AG09309 (cell line): ENCODE measurements around the gene KRT86.
"Not testable (repeated sequence)": the region's sequence is repeated elsewhere in the genome, so short reads cannot be mapped to it uniquely, and the experiment has no call there.

Experiments used
- DNase-seq: peaks from one replicate; pipeline ENCODE4 v3.0.0-alpha.2; 2010; ENCODE audit warnings: low read depth
- H3K4me3 ChIP-seq: 2 replicates; pipeline ENCODE4 v1.5.1; 2011; ENCODE audit warnings: mild to moderate bottlenecking, low read depth, low read length, moderate library complexity; ENCODE audit not compliant: control insufficient read depth
- TF ChIP-seq, protein P1 (sequence below): IDR thresholded peaks from 2 replicates; pipeline ENCODE4 v1.5.1; 2011; ENCODE audit warnings: mild to moderate bottlenecking, low read depth, low read length, inconsistent platforms; ENCODE audit not compliant: insufficient read depth, control insufficient read depth; ENCODE audit errors: missing control alignments

Gene KRT86

DNA sequence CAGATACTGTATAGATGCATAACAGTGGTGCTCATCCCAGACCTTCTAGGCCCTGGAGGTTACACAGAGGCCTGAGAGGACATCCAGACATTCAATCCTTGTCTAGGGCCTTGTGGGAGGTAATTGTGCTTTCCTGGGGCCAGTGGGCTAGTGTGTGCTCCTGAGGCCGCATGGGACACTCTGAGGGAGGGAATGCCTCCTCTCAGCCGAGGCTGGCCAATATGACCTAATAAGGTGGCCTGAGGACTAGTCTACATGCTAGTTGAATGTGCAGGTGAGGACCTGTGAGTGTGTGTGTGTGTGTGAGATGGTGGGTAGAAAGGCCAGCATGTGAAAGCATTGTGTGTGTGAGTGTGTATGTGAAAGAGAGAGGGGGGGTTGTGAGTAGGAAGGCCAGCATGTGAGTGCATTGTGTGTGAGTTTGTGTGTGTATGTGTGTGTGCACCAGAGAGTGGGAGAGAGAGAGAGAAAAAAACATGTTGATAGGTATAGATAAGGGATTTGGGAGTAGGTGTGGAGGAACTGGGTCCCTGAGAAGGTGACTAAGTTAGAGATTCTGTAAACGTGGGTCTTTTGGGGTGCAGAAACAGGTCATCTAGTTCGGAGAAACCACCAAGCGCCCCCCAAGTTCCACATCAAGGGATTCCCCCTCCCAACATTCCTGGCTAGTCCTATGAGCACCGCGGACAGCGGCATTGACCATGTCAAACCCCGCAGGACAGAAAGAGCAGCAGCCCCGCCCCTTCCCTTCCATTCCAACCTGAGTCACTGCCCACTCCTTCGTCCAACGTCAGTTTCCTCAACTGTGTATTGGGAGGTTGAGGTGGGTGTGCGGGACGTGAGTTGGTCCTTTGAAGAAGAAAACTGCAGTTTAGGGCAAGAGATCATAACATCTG, 26.6 kb downstream of the KRT86 start:
- TF ChIP-seq, protein P1, sequence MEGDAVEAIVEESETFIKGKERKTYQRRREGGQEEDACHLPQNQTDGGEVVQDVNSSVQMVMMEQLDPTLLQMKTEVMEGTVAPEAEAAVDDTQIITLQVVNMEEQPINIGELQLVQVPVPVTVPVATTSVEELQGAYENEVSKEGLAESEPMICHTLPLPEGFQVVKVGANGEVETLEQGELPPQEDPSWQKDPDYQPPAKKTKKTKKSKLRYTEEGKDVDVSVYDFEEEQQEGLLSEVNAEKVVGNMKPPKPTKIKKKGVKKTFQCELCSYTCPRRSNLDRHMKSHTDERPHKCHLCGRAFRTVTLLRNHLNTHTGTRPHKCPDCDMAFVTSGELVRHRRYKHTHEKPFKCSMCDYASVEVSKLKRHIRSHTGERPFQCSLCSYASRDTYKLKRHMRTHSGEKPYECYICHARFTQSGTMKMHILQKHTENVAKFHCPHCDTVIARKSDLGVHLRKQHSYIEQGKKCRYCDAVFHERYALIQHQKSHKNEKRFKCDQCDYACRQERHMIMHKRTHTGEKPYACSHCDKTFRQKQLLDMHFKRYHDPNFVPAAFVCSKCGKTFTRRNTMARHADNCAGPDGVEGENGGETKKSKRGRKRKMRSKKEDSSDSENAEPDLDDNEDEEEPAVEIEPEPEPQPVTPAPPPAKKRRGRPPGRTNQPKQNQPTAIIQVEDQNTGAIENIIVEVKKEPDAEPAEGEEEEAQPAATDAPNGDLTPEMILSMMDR, result no peak
- H3K4me3 ChIP-seq, result no peak overlapping the region
- DNase-seq, result no peak

DNA sequence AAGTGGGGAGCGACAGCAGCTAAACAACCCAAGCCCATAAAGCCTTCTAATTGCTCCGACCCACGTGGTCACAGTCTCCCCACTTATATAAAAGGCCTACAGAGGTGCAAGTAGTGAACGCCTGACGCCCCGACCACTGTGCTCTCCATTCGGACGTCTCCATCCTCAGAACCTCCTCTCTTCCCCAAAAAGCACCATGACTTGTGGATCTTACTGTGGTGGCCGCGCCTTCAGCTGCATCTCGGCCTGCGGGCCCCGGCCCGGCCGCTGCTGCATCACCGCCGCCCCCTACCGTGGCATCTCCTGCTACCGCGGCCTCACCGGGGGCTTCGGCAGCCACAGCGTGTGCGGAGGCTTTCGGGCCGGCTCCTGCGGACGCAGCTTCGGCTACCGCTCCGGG, 27.3 kb downstream of the KRT86 start:
- H3K4me3 ChIP-seq, DNase-seq: not testable (repeated sequence)

DNA sequence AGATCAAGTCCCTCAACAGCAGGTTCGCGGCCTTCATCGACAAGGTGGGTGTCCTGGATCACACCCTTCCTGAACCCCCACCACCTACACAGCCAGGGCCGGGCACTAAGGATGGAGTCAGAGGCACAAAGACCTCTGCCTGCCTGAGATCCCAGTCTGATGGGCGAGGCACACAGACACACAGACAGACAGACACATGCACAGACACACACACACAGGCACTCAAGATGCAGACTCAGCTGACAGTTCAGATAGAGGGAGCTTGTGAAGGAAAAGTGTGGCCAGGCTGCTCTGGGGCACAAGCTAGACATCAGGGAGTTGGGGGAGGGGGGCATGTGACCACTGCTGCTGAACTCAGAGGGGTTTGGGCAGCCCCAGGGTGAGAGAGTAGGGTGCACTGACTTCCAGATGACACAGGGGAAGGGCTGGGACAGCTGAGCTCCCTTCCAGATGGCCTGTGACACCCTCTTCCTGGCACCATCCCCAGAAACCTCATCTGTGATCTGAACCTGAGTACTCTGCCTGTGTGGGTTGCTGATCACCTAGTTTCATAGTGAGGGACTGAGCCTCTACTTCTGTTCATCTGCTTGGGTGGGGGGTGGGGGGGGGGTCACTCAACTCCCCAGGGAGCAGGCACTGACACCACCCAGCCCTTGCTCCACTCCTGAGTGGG, 27.9 kb downstream of the KRT86 start:
- not testable (repeated sequence) for DNase-seq, H3K4me3 ChIP-seq

DNA sequence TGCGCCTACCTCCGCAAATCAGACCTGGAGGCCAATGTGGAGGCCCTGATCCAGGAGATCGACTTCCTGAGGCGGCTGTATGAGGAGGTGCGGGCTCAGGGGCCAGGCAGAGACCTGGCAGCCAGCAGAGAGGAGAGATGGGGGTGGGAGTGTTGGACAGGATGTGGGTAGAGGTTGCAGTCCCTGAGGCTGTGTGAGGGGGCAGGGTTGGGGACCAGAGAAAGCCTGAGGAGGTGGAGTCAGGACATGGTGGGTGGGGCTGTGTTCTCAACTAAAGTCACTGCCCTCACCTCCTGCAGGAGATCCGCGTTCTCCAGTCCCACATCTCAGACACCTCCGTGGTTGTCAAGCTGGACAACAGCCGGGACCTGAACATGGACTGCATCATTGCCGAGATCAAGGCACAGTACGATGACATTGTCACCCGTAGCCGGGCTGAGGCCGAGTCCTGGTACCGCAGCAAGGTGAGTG, 30.5 kb downstream of the KRT86 start:
- H3K4me3 ChIP-seq, DNase-seq: not testable (repeated sequence)

DNA sequence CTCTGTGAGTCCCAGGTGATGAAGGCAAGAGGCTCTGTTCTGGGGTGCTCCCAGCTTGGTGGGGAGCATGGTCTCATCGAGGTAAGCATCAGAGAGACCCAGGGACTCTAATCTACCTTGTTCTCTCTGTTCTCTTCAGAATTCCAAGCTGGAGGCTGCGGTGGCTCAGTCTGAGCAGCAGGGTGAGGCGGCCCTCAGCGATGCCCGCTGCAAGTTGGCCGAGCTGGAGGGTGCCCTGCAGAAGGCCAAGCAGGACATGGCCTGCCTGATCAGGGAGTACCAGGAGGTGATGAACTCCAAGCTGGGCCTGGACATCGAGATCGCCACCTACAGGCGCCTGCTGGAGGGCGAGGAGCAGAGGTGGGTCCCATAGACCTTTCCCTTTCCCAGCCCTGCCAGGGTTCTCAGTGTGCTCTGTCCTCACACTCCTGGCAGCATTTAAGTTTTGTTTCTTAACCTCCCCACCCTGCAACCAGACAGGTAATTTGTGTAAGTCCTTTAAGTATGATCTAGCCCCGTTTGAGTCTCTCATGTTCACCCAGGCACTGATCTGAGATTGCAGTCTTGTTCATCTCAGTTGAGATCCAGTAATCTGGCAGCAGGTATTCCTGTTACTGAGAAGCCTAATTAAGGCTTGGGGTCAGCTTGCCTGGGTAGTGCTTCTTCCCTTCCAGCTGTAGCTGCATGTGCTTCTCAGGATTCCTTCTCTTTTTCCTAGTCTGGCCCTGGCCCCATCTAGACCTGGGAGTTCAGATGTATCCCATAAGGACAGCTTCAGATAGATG, 31.7 kb downstream of the KRT86 start:
- TF ChIP-seq, protein P1, result no peak
- no peak overlapping the region for H3K4me3 ChIP-seq
- no peak for DNase-seq

DNA sequence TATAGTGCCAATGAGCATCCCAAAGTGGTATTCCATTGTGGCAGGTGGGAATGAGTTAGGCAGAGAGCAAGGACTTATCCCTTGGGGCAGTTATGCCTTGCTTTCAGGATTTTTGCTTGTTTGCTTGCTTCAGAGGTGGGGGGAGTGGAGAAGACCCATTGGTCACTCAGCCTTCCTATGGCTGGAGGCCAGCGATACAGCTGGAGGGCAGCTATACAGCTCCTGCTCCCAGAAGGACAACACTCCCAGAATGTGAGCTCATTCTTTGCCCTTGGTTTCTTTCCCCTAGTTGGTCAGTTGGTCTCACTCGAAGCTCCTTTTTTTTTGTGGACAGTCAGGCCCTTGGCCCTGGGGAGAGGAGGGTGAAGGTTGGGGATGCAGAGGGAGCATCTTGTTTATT, 32.3 kb downstream of the KRT86 start:
- H3K4me3 ChIP-seq, result no peak overlapping the region
- TF ChIP-seq, protein P1, result no peak
- no peak for DNase-seq

DNA sequence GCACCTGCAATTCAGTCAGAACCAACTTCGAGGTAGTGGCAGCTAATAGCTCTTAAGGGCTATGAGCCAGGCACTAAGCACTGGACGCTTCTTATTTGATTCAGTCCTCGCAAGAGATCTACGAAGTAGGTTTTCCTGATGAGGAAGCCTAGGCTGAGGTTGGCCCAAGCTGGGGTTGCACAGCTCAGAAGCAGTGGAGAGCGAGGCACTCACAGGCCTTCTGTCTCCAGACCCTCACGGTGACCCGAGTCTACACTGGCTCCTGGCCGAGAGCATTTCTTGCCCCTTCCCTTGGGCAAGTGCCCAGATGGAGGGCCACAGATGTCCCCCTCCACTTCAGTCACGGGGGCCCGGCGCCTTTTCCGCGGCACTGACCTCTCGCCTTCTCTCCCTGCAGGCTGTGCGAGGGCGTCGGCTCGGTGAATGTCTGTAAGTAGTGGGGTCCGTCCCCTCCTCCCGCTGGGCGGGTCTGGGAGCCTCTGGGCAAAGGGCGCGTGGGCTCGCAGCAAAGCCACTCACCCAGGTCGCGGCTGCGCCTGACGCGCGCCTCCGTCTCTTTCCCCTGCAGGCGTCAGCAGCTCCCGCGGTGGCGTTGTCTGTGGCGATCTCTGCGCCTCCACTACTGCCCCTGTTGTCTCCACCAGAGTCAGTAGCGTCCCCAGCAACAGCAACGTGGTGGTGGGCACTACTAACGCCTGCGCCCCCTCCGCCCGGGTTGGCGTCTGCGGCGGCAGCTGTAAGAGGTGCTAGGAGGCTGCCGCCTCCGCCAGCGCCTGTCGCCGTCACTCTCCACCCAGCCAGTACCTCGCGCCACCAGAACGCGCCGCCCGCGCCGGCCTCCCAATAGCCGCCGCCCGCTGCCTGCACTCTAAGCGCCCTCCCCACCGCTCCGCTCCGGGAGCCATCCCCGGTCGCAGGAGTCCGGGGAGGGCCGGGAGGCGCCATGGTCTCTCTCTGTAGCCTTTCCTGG, 33.7 kb downstream of the KRT86 start:
- no peak for DNase-seq
- TF ChIP-seq, protein P1, result peak; percentile 1
- H3K4me3 ChIP-seq, result peak overlapping the region; percentile 45
